ENCODE results near the gene ANKS1A.

ANKS1A gene

GRCh38 chr6:35079311-35080000, 190.4 kb downstream of the ANKS1A start:
- Histone ChIP-seq H3K4me3 (ENCODE audit: low read length) (no peak overlapping the region), H3K36me3 (ENCODE audit: control insufficient read depth, low read length) (no peaks in the 10 kb centered on the region), H3K4me1 (ENCODE audit: control insufficient read depth, low read length) (no peaks in the 10 kb centered on the region), H3K9me2 (replicated peaks; ENCODE audit: control insufficient read depth, low read length) (no peaks in the 10 kb centered on the region), H3K4me2 (ENCODE audit: low read length) (no peak overlapping the region), H3K79me2 (ENCODE audit: control insufficient read depth, low read length) (no peaks in the 10 kb centered on the region), H3K9me3 (ENCODE audit: control insufficient read depth, insufficient read depth, low read length) (no peaks in the 10 kb centered on the region), H3F3A (ENCODE audit: control insufficient read depth, insufficient read depth) (no peaks in the 10 kb centered on the region), H4K20me1 (ENCODE audit: control insufficient read depth, insufficient read depth, low read depth, low read length) (no peaks in the 10 kb centered on the region), H3K27ac (ENCODE audit: low read depth, low read length) (no peak overlapping the region), H3K27me3 (ENCODE audit: control insufficient read depth, low read length) (no peaks in the 10 kb centered on the region)
- TF ChIP-seq CTCF (IDR thresholded peaks at IDR 0.05; ENCODE audit: low read depth, low read length, poor library complexity, severe bottlenecking) = no peak
- TF ChIP-seq EZH2phosphoT487 (IDR thresholded peaks at IDR 0.05; ENCODE audit: borderline replicate concordance, low read length) = no peak

GRCh38 chr6:35080016-35080680, 191.1 kb downstream of the ANKS1A start:
- Histone ChIP-seq H3K9me2 (replicated peaks; ENCODE audit: control insufficient read depth, low read length) (no peaks in the 10 kb centered on the region), H3F3A (ENCODE audit: control insufficient read depth, insufficient read depth) (no peaks in the 10 kb centered on the region), H3K79me2 (ENCODE audit: control insufficient read depth, low read length) (no peaks in the 10 kb centered on the region), H3K4me3 (ENCODE audit: low read length) (no peak overlapping the region), H3K27ac (ENCODE audit: low read depth, low read length) (no peak overlapping the region), H3K4me1 (ENCODE audit: control insufficient read depth, low read length) (no peaks in the 10 kb centered on the region), H4K20me1 (ENCODE audit: control insufficient read depth, insufficient read depth, low read depth, low read length) (no peaks in the 10 kb centered on the region), H3K27me3 (ENCODE audit: control insufficient read depth, low read length) (no peaks in the 10 kb centered on the region), H3K9me3 (ENCODE audit: control insufficient read depth, insufficient read depth, low read length) (no peaks in the 10 kb centered on the region), H3K36me3 (ENCODE audit: control insufficient read depth, low read length) (no peaks in the 10 kb centered on the region), H3K4me2 (ENCODE audit: low read length) (no peak overlapping the region)
- TF ChIP-seq CTCF (IDR thresholded peaks at IDR 0.05; ENCODE audit: low read depth, low read length, poor library complexity, severe bottlenecking) (no peak), EZH2phosphoT487 (IDR thresholded peaks at IDR 0.05; ENCODE audit: borderline replicate concordance, low read length) (no peak)

- Histone ChIP-seq H3K4me2 (ENCODE audit: low read length) (no peak overlapping the region), H3F3A (ENCODE audit: control insufficient read depth, insufficient read depth) (no peaks in the 10 kb centered on the region), H3K9me2 (replicated peaks; ENCODE audit: control insufficient read depth, low read length) (no peaks in the 10 kb centered on the region), H3K27me3 (ENCODE audit: control insufficient read depth, low read length) (no peaks in the 10 kb centered on the region), H4K20me1 (ENCODE audit: control insufficient read depth, insufficient read depth, low read depth, low read length) (no peaks in the 10 kb centered on the region), H3K36me3 (ENCODE audit: control insufficient read depth, low read length) (no peaks in the 10 kb centered on the region), H3K4me1 (ENCODE audit: control insufficient read depth, low read length) (no peaks in the 10 kb centered on the region), H3K4me3 (ENCODE audit: low read length) (no peak overlapping the region), H3K79me2 (ENCODE audit: control insufficient read depth, low read length) (no peaks in the 10 kb centered on the region), H3K9me3 (ENCODE audit: control insufficient read depth, insufficient read depth, low read length) (no peaks in the 10 kb centered on the region), H3K27ac (ENCODE audit: low read depth, low read length) (no peak overlapping the region)
- no peak for TF ChIP-seq CTCF (IDR thresholded peaks at IDR 0.05; ENCODE audit: low read depth, low read length, poor library complexity, severe bottlenecking)
- TF ChIP-seq EZH2phosphoT487 (IDR thresholded peaks at IDR 0.05; ENCODE audit: borderline replicate concordance, low read length) = no peak
Observed at GRCh38 chr6:35080821-35081425, 191.9 kb downstream of the ANKS1A start.
